HG03442 (cell line): ENCODE data around the gene NEK5.

Source experiments
- ATAC-seq: cut with Tn5 transposase; IDR thresholded peaks from one replicate; pipeline ENCODE4 v1.9.1; 2021; ENCODE audit warnings: mild to moderate bottlenecking, moderate library complexity; ENCODE audit not compliant: unreplicated experiment

NEK5 gene

DNA sequence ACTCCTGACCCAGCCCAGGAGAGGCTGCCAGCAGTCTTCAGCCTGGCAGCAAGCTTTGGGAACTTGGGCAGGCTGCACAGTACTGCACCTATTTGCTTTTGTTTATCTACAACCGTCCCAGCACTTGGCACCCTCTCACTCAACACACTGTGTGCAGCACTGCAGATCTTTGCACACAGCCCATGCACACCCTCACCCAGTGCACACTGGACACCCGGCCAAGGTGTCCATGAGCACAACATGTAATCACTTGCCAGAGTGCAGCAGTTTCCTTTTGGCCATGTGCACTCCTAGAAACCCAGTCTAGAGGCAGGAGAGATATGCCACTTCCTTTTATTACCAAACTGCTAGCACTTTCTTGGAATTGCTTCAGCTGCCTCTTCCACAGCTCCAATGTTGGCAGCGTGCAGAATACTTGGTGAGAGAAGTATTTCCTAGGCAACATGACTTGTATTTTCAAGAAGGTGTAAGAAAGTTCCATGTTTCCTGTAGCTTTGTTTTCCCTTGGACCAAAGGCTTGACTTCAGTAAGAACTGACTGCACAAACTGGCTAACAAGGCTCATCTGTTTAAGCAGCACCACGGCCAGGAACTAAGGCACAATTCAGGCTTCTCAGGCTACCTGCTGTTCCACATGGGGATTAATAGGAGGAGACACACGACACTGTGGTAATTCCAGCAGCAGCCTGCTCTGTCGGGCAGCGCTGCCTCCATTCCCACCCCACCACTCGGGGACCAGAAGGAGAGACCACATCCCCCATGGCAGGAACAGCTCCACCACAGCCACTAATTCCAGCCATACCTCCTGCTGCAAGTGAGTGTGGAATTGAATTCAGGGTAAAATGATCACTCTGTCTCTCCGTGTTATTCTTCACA is 133.0 kb downstream of the NEK5 start:
- ATAC-seq: no peak

DNA sequence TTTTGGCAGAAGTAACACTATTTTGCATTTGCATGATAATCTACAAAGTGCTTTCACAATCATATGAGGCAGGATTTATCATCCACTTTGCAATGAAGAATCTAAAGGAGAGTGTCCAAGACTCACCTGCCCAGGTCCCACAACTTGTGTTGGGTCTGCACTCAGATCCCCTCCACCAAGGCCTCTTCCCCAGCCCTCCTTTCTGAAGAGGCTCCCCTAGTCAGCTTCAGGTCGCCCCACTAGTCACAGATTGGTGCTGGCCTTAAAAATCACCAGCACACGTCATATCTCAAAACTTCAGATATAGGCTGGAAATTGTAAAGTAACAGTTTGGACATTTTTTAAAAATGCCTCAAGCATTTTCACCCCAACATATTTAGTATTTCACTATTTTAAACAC is 135.2 kb downstream of the NEK5 start:
- no peak for ATAC-seq

DNA sequence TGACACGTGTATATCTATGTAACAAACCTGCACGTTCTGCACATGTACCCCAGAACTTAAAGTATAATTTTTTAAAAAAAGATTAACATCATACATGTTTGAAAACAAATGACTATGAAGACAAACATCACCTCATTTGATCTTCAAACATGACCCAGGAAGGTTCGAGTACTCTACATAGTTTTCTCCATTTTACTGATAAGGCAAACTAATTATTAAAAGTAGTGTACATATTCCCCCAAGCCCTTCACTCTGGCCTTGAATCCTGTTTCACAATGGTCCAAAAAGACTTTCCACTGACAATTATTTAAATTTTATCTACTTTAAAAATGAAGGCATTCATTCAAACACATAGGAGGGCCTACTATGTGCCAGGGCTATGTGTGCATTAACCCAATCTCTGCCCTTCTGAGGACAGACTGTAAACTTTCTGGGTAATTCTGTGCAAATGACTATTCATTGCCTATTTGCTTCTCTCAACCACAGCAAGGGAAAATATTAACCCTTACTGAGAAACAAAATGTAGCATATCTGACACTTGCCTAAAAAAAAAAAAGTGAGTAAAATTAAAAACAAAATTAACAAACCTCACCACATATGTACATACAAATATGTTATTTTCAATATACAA is 139.8 kb downstream of the NEK5 start:
- no peak for ATAC-seq
